Activated naive CD4-positive, alpha-beta T cell treated with anti-CD3 and anti-CD28 coated beads, Interleukin-2, amount 10 ng/mL, durations not matched to agents 7 days and 5 days (primary cell): ENCODE data around the gene TAC3.

ENCODE experiments used
- CTCF ChIA-PET: fragments of 350-600 bp; sonication (Branson Sonifier 250); formaldehyde crosslinking; loops from one replicate; lab custom pipeline; 2021; ENCODE audit warnings: antibody characterized with exemption; lab: Charles Lee
- DNase-seq: peaks from one replicate; pipeline ENCODE4 v3.0.0-alpha.2; 2020
- H3K27ac Mint-ChIP-seq: one replicate; pipeline ENCODE4 v1.8.0; 2021; ENCODE audit warnings: mild to moderate bottlenecking, moderate library complexity, mixed read lengths
- H3K27me3 Mint-ChIP-seq: one replicate; pipeline ENCODE4 v1.8.0; 2021; ENCODE audit warnings: mild to moderate bottlenecking, mixed read lengths
- H3K36me3 Mint-ChIP-seq: one replicate; pipeline ENCODE4 v1.8.0; 2021; ENCODE audit warnings: mixed read lengths
- H3K4me1 Mint-ChIP-seq: one replicate; pipeline ENCODE4 v1.8.0; 2021; ENCODE audit warnings: mixed read lengths
- H3K4me3 Mint-ChIP-seq: one replicate; pipeline ENCODE4 v1.8.0; 2021; ENCODE audit warnings: mild to moderate bottlenecking, moderate library complexity, mixed read lengths
- H3K9me3 Mint-ChIP-seq: one replicate; pipeline ENCODE4 v1.8.0; 2021; ENCODE audit warnings: mixed read lengths

The TAC3 gene

GRCh38 chr12:57046947-57047890 lies 30.9 kb upstream of the TAC3 start:
- DNase-seq: peak; percentile 68
- Mint-ChIP-seq H3K27ac (peak overlapping the region; percentile 85), H3K9me3 (no peaks in the 10 kb centered on the region), H3K4me3 (no peak overlapping the region), H3K36me3 (no peaks in the 10 kb centered on the region), H3K4me1 (peaks cover 34% of the 10 kb centered on the region), H3K27me3 (peaks cover 20% of the 10 kb centered on the region)
- CTCF ChIA-PET: interaction anchor here (0.7 to 6.9 kb wide), 14 partner anchors 10 to 193 kb away, joined by 3 to 30 read pairs (median 4); no protein-coding TSS in a partner anchor

- peak overlapping the region; percentile 33 for H3K27ac Mint-ChIP-seq
- no peaks in the 10 kb centered on the region for H3K9me3 Mint-ChIP-seq
- CTCF ChIA-PET: interaction anchor here (0.7 to 6.9 kb wide), 7 partner anchors 14 to 66 kb away, joined by 3 to 30 read pairs (median 4); no protein-coding TSS in a partner anchor
- H3K4me3 Mint-ChIP-seq: no peak overlapping the region
- H3K27me3 Mint-ChIP-seq: peaks cover 24% of the 10 kb centered on the region
- H3K36me3 Mint-ChIP-seq: no peaks in the 10 kb centered on the region
- no peak for DNase-seq
- peaks cover 34% of the 10 kb centered on the region for H3K4me1 Mint-ChIP-seq
Measured at GRCh38 chr12:57046086-57046791, 29.9 kb upstream of the TAC3 start.

DNA sequence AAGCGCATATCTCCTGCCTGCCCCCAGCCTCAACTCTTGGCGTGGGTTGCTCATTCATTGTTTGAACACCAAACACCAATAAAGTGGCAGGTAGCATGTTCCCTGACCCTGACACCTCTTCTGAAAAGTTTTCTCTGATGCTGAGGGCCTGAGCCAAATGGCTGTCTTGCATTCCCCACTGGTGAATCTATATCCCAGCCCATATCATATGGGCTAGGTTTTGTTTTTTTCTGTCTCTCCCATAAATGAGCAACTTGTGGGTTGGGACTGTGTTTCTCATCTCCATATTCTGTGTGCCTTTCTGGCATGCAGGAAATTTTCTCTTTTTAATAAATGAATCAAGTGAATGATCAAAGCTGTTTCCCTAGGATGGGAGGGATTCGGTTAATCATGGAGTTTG lies 28.6 kb upstream of the TAC3 start:
- CTCF ChIA-PET: interaction anchor here (1.0 kb wide), 1 partner anchor 12 kb away, joined by 3 read pairs; no protein-coding TSS in a partner anchor
- no peaks in the 10 kb centered on the region for H3K36me3 Mint-ChIP-seq
- no peaks in the 10 kb centered on the region for H3K9me3 Mint-ChIP-seq
- peaks cover 34% of the 10 kb centered on the region for H3K4me1 Mint-ChIP-seq
- no peak overlapping the region for H3K27ac Mint-ChIP-seq
- H3K4me3 Mint-ChIP-seq: no peak overlapping the region
- H3K27me3 Mint-ChIP-seq: peaks cover 26% of the 10 kb centered on the region
- no peak for DNase-seq

- no peak for DNase-seq
- no peaks in the 10 kb centered on the region for H3K36me3 Mint-ChIP-seq
Measured at GRCh38 chr12:57044468-57044867, 28.1 kb upstream of the TAC3 start.

DNA sequence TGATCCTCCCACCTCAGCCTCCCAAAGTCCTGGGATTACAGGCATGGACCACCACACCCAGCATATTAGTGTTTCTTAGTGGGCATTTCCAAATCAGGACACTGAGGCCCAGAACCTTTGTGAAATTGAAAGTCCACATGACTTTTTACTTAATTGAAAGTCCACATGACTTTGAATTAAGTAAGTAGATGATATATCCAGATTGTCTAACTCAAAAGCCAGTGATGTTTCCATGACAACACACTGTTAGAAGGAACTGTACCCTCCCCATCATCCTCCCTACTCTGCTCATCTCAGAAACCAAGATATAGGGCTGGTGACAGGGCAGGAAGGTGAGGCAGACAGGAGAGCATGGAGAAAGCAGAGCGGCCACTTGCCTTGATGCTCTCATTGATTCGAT lies 26.4 kb upstream of the TAC3 start:
- no peak overlapping the region for H3K27ac Mint-ChIP-seq
- DNase-seq: no peak
- H3K9me3 Mint-ChIP-seq: no peaks in the 10 kb centered on the region
- peaks cover 19% of the 10 kb centered on the region for H3K4me1 Mint-ChIP-seq
- peaks cover 38% of the 10 kb centered on the region for H3K27me3 Mint-ChIP-seq
- H3K4me3 Mint-ChIP-seq: no peak overlapping the region
- CTCF ChIA-PET: interaction anchor here (1.0 to 1.6 kb wide), 2 partner anchors 10 to 12 kb away, joined by 3 to 6 read pairs; no protein-coding TSS in a partner anchor
- H3K36me3 Mint-ChIP-seq: no peaks in the 10 kb centered on the region

More at GRCh38 chr12:57044468-57044867, 28.1 kb upstream of the TAC3 start:
- no peaks in the 10 kb centered on the region for H3K9me3 Mint-ChIP-seq
- H3K4me3 Mint-ChIP-seq: no peak overlapping the region
- CTCF ChIA-PET: interaction anchor here (1.0 to 1.4 kb wide), 2 partner anchors 12 to 18 kb away, joined by 3 to 4 read pairs; no protein-coding TSS in a partner anchor
- peaks cover 27% of the 10 kb centered on the region for H3K27me3 Mint-ChIP-seq
- H3K4me1 Mint-ChIP-seq: peaks cover 34% of the 10 kb centered on the region
- no peak overlapping the region for H3K27ac Mint-ChIP-seq

DNA sequence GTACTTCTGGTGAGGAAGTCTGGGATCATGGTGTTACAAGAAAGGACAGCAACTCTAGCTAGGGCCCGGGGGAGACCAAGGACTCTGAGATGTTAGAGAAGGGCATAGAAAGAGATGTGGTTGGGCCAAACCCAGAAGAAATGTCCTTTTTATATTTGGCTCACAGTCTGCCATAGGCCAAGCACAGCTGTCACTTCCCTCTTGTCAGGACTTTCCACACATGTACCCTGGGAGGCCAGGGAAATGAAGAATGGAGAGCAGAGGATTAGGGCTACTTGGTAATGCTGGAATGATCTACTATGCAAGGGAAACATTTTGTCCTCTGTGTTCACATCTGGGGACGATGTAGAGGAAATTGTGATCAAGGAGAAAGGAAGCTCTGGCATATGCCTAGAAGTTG lies 24.4 kb upstream of the TAC3 start:
- no peak overlapping the region for H3K27ac Mint-ChIP-seq
- peaks cover 40% of the 10 kb centered on the region for H3K27me3 Mint-ChIP-seq
- H3K9me3 Mint-ChIP-seq: no peaks in the 10 kb centered on the region
- H3K4me1 Mint-ChIP-seq: no peaks in the 10 kb centered on the region
- CTCF ChIA-PET: interaction anchor here (0.8 to 1.8 kb wide), 5 partner anchors 19 to 71 kb away, joined by 3 to 4 read pairs (median 4); partner anchors contain the start of gene STAT6
- H3K36me3 Mint-ChIP-seq: no peaks in the 10 kb centered on the region
- H3K4me3 Mint-ChIP-seq: no peak overlapping the region
- no peak for DNase-seq

GRCh38 chr12:57040211-57040610 lies 23.9 kb upstream of the TAC3 start:
- no peak for DNase-seq
- Mint-ChIP-seq H3K27ac (no peak overlapping the region), H3K9me3 (no peaks in the 10 kb centered on the region), H3K4me1 (no peaks in the 10 kb centered on the region), H3K27me3 (peaks cover 40% of the 10 kb centered on the region), H3K36me3 (no peaks in the 10 kb centered on the region), H3K4me3 (no peak overlapping the region)
- CTCF ChIA-PET: interaction anchor here (0.8 to 1.8 kb wide), 3 partner anchors 20 to 31 kb away, joined by 4 read pairs; no protein-coding TSS in a partner anchor

- Mint-ChIP-seq H3K4me3 (no peak overlapping the region), H3K27ac (no peak overlapping the region), H3K9me3 (no peaks in the 10 kb centered on the region), H3K36me3 (no peaks in the 10 kb centered on the region), H3K4me1 (no peaks in the 10 kb centered on the region), H3K27me3 (peaks cover 38% of the 10 kb centered on the region)
- no peak for DNase-seq
- CTCF ChIA-PET: interaction anchor here (0.6 to 1.3 kb wide), 2 partner anchors 21 to 23 kb away, joined by 3 to 4 read pairs; no protein-coding TSS in a partner anchor
Measured at GRCh38 chr12:57039016-57039798, 22.9 kb upstream of the TAC3 start.

GRCh38 chr12:57037264-57037663 lies 20.9 kb upstream of the TAC3 start:
- CTCF ChIA-PET: interaction anchor here (1.2 to 1.7 kb wide), 2 partner anchors 23 to 139 kb away, joined by 3 to 6 read pairs; no protein-coding TSS in a partner anchor
- Mint-ChIP-seq H3K27me3 (peaks cover 25% of the 10 kb centered on the region), H3K4me1 (no peaks in the 10 kb centered on the region), H3K27ac (no peak overlapping the region), H3K4me3 (no peak overlapping the region), H3K36me3 (no peaks in the 10 kb centered on the region), H3K9me3 (no peaks in the 10 kb centered on the region)
- no peak for DNase-seq

- Mint-ChIP-seq H3K27ac (no peak overlapping the region), H3K27me3 (peaks cover 8% of the 10 kb centered on the region), H3K4me1 (peaks cover 23% of the 10 kb centered on the region), H3K36me3 (no peaks in the 10 kb centered on the region), H3K9me3 (no peaks in the 10 kb centered on the region), H3K4me3 (no peak overlapping the region)
- CTCF ChIA-PET: interaction anchor here (1.1 to 2.2 kb wide), 7 partner anchors 10 to 91 kb away, joined by 3 to 9 read pairs (median 3); no protein-coding TSS in a partner anchor
- no peak for DNase-seq
Measured at GRCh38 chr12:57033431-57033830, 17.1 kb upstream of the TAC3 start.

- H3K4me3 Mint-ChIP-seq: no peak overlapping the region
- DNase-seq: no peak
- H3K27me3 Mint-ChIP-seq: peaks cover 6% of the 10 kb centered on the region
- peak overlapping the region; percentile 2 for H3K27ac Mint-ChIP-seq
- peaks cover 34% of the 10 kb centered on the region for H3K4me1 Mint-ChIP-seq
- CTCF ChIA-PET: interaction anchor here (0.7 to 4.3 kb wide), 18 partner anchors 11 to 274 kb away, joined by 3 to 44 read pairs (median 4); partner anchors contain the start of genes STAT6, TAC3 and ZBTB39
- no peaks in the 10 kb centered on the region for H3K36me3 Mint-ChIP-seq
- H3K9me3 Mint-ChIP-seq: no peaks in the 10 kb centered on the region
Measured at GRCh38 chr12:57031789-57032188, 15.5 kb upstream of the TAC3 start.

GRCh38 chr12:57031138-57031725 lies 14.9 kb upstream of the TAC3 start:
- Mint-ChIP-seq H3K4me1 (peaks cover 38% of the 10 kb centered on the region), H3K36me3 (no peaks in the 10 kb centered on the region), H3K9me3 (no peaks in the 10 kb centered on the region), H3K27me3 (peaks cover 4% of the 10 kb centered on the region), H3K27ac (peak overlapping the region; percentile 47), H3K4me3 (no peak overlapping the region)
- peak; percentile 37 for DNase-seq
- CTCF ChIA-PET: interaction anchor here (0.7 to 4.3 kb wide), 20 partner anchors 10 to 273 kb away, joined by 3 to 44 read pairs (median 4); partner anchors contain the start of genes STAT6, TAC3 and ZBTB39
